ENCODE results near the gene TCEAL9. TPM values are rescaled to one million over a fixed set of nuclear protein-coding genes. Genes with fewer than 3 reads are reported as not detected.

The TCEAL9 gene
- total and polyA plus RNA-seq, 2 of the 8 experiments (the other 6 are each of a cell fraction or from before 2014, with no cell fraction given) = 22.2 to 36.8 TPM

DNA sequence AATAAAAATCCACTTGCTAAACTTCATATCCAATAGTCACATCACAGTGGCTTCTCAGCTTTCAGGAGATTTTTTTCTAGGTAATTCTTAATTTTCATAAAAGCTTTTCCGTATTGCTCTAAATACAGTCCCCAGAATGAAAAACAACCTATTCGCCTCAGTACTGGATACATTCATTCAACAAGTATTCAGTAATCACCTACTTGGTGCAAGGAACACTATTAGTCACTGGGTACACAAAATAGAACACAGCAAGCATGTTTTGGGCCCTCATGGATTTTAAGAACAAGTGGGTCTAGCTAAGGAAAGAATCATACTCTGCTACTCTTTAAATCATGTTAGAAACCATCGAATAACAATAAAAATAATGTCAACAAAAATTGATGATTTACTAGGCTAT is 17.3 kb downstream of the TCEAL9 start:
- Histone ChIP-seq H3K23me2 (ENCODE audit: low read depth, low read length) (peaks cover 2% of the 10 kb centered on the region; the same call in 1 of the 2 replicates), H2BK5ac (ENCODE audit: low read depth, low read length) (no peak overlapping the region), H3K9ac (replicated peaks in 1 of 4; ENCODE audit: extremely low read depth in 1 of 4, low read depth in 3 of 4, low read length in 3 of 4) (no peak overlapping the region), H4K20me1 (replicated peaks in 1 of 2; ENCODE audit: control insufficient read depth in 1 of 2, insufficient read depth in 2 of 2, low read length in 2 of 2) (no peaks in the 10 kb centered on the region), H3K4me2 (ENCODE audit: insufficient read depth in 1 of 2, low read depth in 2 of 2, low read length in 2 of 2) (no peak overlapping the region), H2BK20ac (ENCODE audit: low read length) (no peak overlapping the region), H3K56ac (replicated peaks; ENCODE audit: insufficient read length, low read depth, low read length) (no peak overlapping the region), H3K79me1 (ENCODE audit: low read depth, low read length) (no peaks in the 10 kb centered on the region), H3K4me1 (replicated peaks in 1 of 4; ENCODE audit: control insufficient read depth in 3 of 4, insufficient read depth in 4 of 4, low read length in 3 of 4) (peaks cover 0 to 2% (median under 1%) of the 10 kb centered on the region in 4 experiments; a peak in 4 of 7 replicates), H2BK12ac (ENCODE audit: low read depth, low read length) (no peak overlapping the region), H3K23ac (ENCODE audit: insufficient read length) (no peak overlapping the region), H2AK5ac (ENCODE audit: low read depth, low read length) (no peak overlapping the region), H3K4ac (replicated peaks; ENCODE audit: insufficient read length, low read depth, low read length) (no peak overlapping the region), H3K14ac (ENCODE audit: insufficient read length) (no peak overlapping the region), H4K8ac (ENCODE audit: extremely low read depth, insufficient read depth, low read length) (no peak overlapping the region), H3K27me3 (replicated peaks in 1 of 4; ENCODE audit: control insufficient read depth in 3 of 4, extremely low read depth in 1 of 4, insufficient read depth in 3 of 4, low read length in 3 of 4) (no peaks in the 10 kb centered on the region), H2AFZ (ENCODE audit: low read length) (no peak overlapping the region), H2BK15ac (ENCODE audit: low read length) (no peak overlapping the region), H3K4me3 (ENCODE audit: extremely low read depth in 1 of 4, insufficient read depth in 2 of 4, low read depth in 3 of 4, low read length in 4 of 4) (no peak overlapping the region), H3K27ac (ENCODE audit: low read depth, low read length) (no peak overlapping the region), H2BK120ac (replicated peaks; ENCODE audit: low read depth, low read length) (no peak overlapping the region), H3K18ac (ENCODE audit: extremely low read depth, low read length) (no peak overlapping the region), H3K79me2 (ENCODE audit: control insufficient read depth in 1 of 2, insufficient read depth in 2 of 2, low read length in 2 of 2) (peaks cover 0 to 8% of the 10 kb centered on the region in 2 experiments; a peak in 2 of 4 replicates), H3K36me3 (ENCODE audit: control insufficient read depth in 2 of 4, insufficient read depth in 4 of 4, low read length in 3 of 4) (peaks cover 0 to 12% (median 3%) of the 10 kb centered on the region in 4 experiments; a peak in 5 of 8 replicates), H4K91ac (replicated peaks; ENCODE audit: insufficient read length, low read length) (no peak overlapping the region), H3K9me3 (ENCODE audit: insufficient read depth in 2 of 2, low read depth in 1 of 2, low read length in 1 of 2) (no peaks in the 10 kb centered on the region), H4K5ac (ENCODE audit: insufficient read length, low read depth, low read length) (no peak overlapping the region)
- POLR2A ChIA-PET (ENCODE audit: partially characterized antibody) = interaction anchor here (2.0 to 4.8 kb wide), 2 partner anchors 12 to 17 kb away, joined by 8 to 30 read pairs; partner anchors contain the start of gene TCEAL9
- CTCF ChIA-PET (ENCODE audit: partially characterized antibody) = interaction anchor here (1.0 kb wide), 1 partner anchor 91 kb away, joined by 3 read pairs; no protein-coding TSS in a partner anchor
- DNase-seq (ENCODE audit: low read depth in 1 of 2, low spot score in 2 of 2) (no peak), FAIRE-seq (no peak)
- WGBS, 2 experiments (ENCODE audit: extremely low coverage in 1 of 2, insufficient coverage in 1 of 2, insufficient read length in 1 of 2, insufficient replicate concordance in 2 of 2, low coverage in 1 of 2, low lambda C conversion rate in 2 of 2, missing lambda C conversion rate in 1 of 2) = 95% methylated on average over 3 of the region's 3 CpGs; no CpG with 5 or more reads in 1 of the 2 experiments
- TF ChIP-seq KDM4A (IDR thresholded peaks at IDR 0.05; ENCODE audit: low read depth, low read length, severe bottlenecking) = no peak
- TF ChIP-seq RXRA (IDR thresholded peaks at IDR 0.05; ENCODE audit: insufficient read depth, low read depth, low read length) = no peak
- TF ChIP-seq, protein P1, sequence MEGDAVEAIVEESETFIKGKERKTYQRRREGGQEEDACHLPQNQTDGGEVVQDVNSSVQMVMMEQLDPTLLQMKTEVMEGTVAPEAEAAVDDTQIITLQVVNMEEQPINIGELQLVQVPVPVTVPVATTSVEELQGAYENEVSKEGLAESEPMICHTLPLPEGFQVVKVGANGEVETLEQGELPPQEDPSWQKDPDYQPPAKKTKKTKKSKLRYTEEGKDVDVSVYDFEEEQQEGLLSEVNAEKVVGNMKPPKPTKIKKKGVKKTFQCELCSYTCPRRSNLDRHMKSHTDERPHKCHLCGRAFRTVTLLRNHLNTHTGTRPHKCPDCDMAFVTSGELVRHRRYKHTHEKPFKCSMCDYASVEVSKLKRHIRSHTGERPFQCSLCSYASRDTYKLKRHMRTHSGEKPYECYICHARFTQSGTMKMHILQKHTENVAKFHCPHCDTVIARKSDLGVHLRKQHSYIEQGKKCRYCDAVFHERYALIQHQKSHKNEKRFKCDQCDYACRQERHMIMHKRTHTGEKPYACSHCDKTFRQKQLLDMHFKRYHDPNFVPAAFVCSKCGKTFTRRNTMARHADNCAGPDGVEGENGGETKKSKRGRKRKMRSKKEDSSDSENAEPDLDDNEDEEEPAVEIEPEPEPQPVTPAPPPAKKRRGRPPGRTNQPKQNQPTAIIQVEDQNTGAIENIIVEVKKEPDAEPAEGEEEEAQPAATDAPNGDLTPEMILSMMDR (IDR thresholded peaks at IDR 0.05; ENCODE audit: control extremely low read depth in 1 of 3, insufficient read depth in 1 of 3, low read depth in 1 of 3, low read length in 3 of 3) = no peak
- no peak for TF ChIP-seq POLR2AphosphoS5 (IDR thresholded peaks at IDR 0.05; ENCODE audit: low read depth, low read length)
